Glutamatergic neuron (in vitro differentiated cells): ENCODE measurements around the gene ADRB1. TPM values are rescaled to one million over a fixed set of nuclear protein-coding genes. Genes with fewer than 3 reads are reported as not detected.

ENCODE experiments used
- DNase-seq: peaks from one replicate; pipeline ENCODE4 v3.0.0; 2022
- H3K27ac Mint-ChIP-seq: one replicate; pipeline ENCODE4 v1.8.0; 2020; ENCODE audit warnings: mild to moderate bottlenecking, mixed read lengths, inconsistent platforms; ENCODE audit not compliant: unreplicated experiment
- H3K27me3 Mint-ChIP-seq: one replicate; pipeline ENCODE4 v1.8.0; 2020; ENCODE audit warnings: mild to moderate bottlenecking, moderate library complexity, mixed read lengths, inconsistent platforms; ENCODE audit not compliant: unreplicated experiment
- H3K36me3 Mint-ChIP-seq: one replicate; pipeline ENCODE4 v1.8.0; 2020; ENCODE audit warnings: mild to moderate bottlenecking, mixed read lengths, inconsistent platforms; ENCODE audit not compliant: unreplicated experiment
- H3K4me1 Mint-ChIP-seq: one replicate; pipeline ENCODE4 v1.8.0; 2020; ENCODE audit warnings: mild to moderate bottlenecking, low read depth, mixed read lengths, inconsistent platforms; ENCODE audit not compliant: unreplicated experiment
- H3K4me3 Mint-ChIP-seq: one replicate; pipeline ENCODE4 v1.8.0; 2020; ENCODE audit warnings: mild to moderate bottlenecking, mixed read lengths, inconsistent platforms; ENCODE audit not compliant: unreplicated experiment
- H3K9me3 Mint-ChIP-seq: one replicate; pipeline ENCODE4 v1.8.0; 2020; ENCODE audit warnings: mild to moderate bottlenecking, moderate library complexity, mixed read lengths, inconsistent platforms; ENCODE audit not compliant: unreplicated experiment
- CTCF ChIP-seq: fragments of 200-600 bp; sonication (generic); IDR thresholded peaks from one replicate; pipeline ENCODE4 v1.5.0; 2021; ENCODE audit not compliant: partially characterized antibody, unreplicated experiment
- total RNA-seq: library from RNA; stranded (reverse); fragmentation: NEBNext Ultra II Directional; extraction: Animal tissue kit (Norgen Biotek cat#: 25700); gene quantifications from one replicate; pipeline ENCODE4 v1.2.1, GENCODE V29; 2021; ENCODE audit not compliant: unreplicated experiment

Gene ADRB1
- total RNA-seq, 1 donor from 2014 or later: not detected

GRCh38 chr10:114021717-114022680 is 21.7 kb upstream of the ADRB1 start:
- no peak overlapping the region for H3K27ac Mint-ChIP-seq
- H3K27me3 Mint-ChIP-seq: peaks cover 4% of the 10 kb centered on the region
- peaks cover 5% of the 10 kb centered on the region for H3K9me3 Mint-ChIP-seq
- H3K4me1 Mint-ChIP-seq: no peaks in the 10 kb centered on the region
- no peak for DNase-seq
- no peaks in the 10 kb centered on the region for H3K36me3 Mint-ChIP-seq
- no peak overlapping the region for H3K4me3 Mint-ChIP-seq
- no peak for TF ChIP-seq CTCF

- no peak overlapping the region for H3K27ac Mint-ChIP-seq
- no peak for DNase-seq
- H3K4me3 Mint-ChIP-seq: no peak overlapping the region
- no peak for TF ChIP-seq CTCF
- H3K9me3 Mint-ChIP-seq: peaks cover 3% of the 10 kb centered on the region
- no peaks in the 10 kb centered on the region for H3K36me3 Mint-ChIP-seq
- H3K27me3 Mint-ChIP-seq: peaks cover 2% of the 10 kb centered on the region
- no peaks in the 10 kb centered on the region for H3K4me1 Mint-ChIP-seq
These were observed 20.7 kb upstream of the ADRB1 start for GRCh38 chr10:114022766-114023597.

- Mint-ChIP-seq H3K9me3 (peaks cover 2% of the 10 kb centered on the region), H3K4me3 (no peak overlapping the region), H3K27me3 (peaks cover 4% of the 10 kb centered on the region), H3K27ac (no peak overlapping the region), H3K4me1 (no peaks in the 10 kb centered on the region), H3K36me3 (no peaks in the 10 kb centered on the region)
- TF ChIP-seq CTCF: no peak
- no peak for DNase-seq
These were observed 18.6 kb upstream of the ADRB1 start for GRCh38 chr10:114024876-114025610.

GRCh38 chr10:114025611-114026130 is 18.0 kb upstream of the ADRB1 start:
- no peak for TF ChIP-seq CTCF
- H3K27ac Mint-ChIP-seq: no peak overlapping the region
- H3K27me3 Mint-ChIP-seq: peaks cover 4% of the 10 kb centered on the region
- DNase-seq: no peak
- peaks cover 2% of the 10 kb centered on the region for H3K9me3 Mint-ChIP-seq
- no peaks in the 10 kb centered on the region for H3K4me1 Mint-ChIP-seq
- no peaks in the 10 kb centered on the region for H3K36me3 Mint-ChIP-seq
- H3K4me3 Mint-ChIP-seq: no peak overlapping the region
